Activated B cell treated with CpG ODN at 0.5 μM for 24 hours (primary cell): ENCODE measurements around the gene CRELD1. TPM values are rescaled to one million over a fixed set of nuclear protein-coding genes. Genes with fewer than 3 reads are reported as not detected.

Source experiments
- ATAC-seq: fragments of 200-7000 bp; cut with Tn5 transposase; one replicate; pipeline ENCODE4 v1.10.0; 2021; ENCODE audit warnings: low read depth, mild to moderate bottlenecking, moderate library complexity
- CTCF ChIA-PET: fragments of 350-600 bp; sonication (Branson Sonifier 250); formaldehyde crosslinking; loops from one replicate; lab custom pipeline; 2021; ENCODE audit warnings: antibody characterized with exemption; lab: Charles Lee
- POLR2A ChIA-PET: fragments of 350-600 bp; sonication (Branson Sonifier 250); formaldehyde crosslinking; loops from one replicate; lab custom pipeline; 2021; ENCODE audit warnings: antibody characterized with exemption; lab: Charles Lee
- DNase-seq: peaks from one replicate; pipeline ENCODE4 v3.0.0; 2022
- H3K27ac Mint-ChIP-seq: one replicate; pipeline ENCODE4 v1.8.0; 2020; ENCODE audit warnings: mixed read lengths
- H3K27me3 Mint-ChIP-seq: one replicate; pipeline ENCODE4 v1.8.0; 2021; ENCODE audit warnings: mixed read lengths
- H3K36me3 Mint-ChIP-seq: one replicate; pipeline ENCODE4 v1.8.0; 2021; ENCODE audit warnings: low read depth, mixed read lengths
- H3K4me1 Mint-ChIP-seq: one replicate; pipeline ENCODE4 v1.8.0; 2021; ENCODE audit warnings: mixed read lengths
- H3K4me3 Mint-ChIP-seq: one replicate; pipeline ENCODE4 v1.8.0; 2020; ENCODE audit warnings: mild to moderate bottlenecking, mixed read lengths
- H3K9me3 Mint-ChIP-seq: one replicate; pipeline ENCODE4 v1.8.0; 2020; ENCODE audit warnings: mixed read lengths
- intact Hi-C: fragments of 100-400 bp; cut with micrococcal nuclease; formaldehyde crosslinking; loops from one replicate; pipeline ENCODE4 v1.15.1; 2024
- total RNA-seq: library from RNA; stranded (reverse); gene quantifications from 2 replicates; pipeline ENCODE4 v1.2.3, GENCODE V29; 2022
- TF ChIP-seq, protein P1 (sequence below): fragments of 200-600 bp; IDR thresholded peaks from one replicate; pipeline ENCODE4 v1.8.0; 2022; ENCODE audit warnings: antibody characterized with exemption, mild to moderate bottlenecking

Gene CRELD1
- total RNA-seq, 1 donor from 2014 or later, result 30.5 TPM

DNA sequence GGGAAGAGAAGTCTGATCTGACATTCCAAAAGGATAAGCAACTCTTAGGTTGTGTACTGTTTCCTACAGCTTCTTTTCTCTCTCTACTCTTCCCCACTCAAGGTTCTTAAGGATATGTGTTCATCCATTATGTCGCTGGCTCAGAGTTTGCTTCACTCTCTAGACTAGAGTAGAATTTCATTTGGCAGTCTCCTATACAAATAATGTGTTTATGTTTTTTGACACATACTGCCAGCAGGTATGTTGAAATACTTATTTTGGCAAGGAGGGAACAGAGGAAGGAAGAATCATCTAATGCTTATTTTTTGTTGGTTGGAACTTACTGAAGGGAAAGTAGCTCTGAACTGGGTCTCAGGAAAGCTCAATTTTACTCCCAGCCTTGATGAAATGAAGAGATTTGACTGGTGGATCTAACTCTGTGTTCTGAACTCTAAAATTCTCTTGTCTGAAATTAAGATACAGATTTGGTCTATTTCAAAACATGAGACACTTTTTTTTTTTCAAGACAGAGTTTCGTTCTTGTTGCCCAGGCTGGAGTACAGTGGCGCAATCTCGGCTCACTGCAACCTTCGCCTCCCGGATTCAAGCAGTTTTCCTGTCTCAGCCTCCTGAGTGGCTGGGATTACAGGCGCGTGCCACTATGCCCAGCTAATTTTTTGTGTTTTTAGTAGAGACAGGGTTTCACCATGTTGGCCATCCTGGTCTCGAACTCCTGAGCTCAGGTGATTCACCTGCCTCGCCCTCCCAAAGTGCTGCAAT lies 60.6 kb downstream of the CRELD1 start:
- ChIA-PET POLR2A (no interaction called here), CTCF (no interaction called here)
- Mint-ChIP-seq H3K9me3 (no peaks in the 10 kb centered on the region), H3K36me3 (peaks cover 43% of the 10 kb centered on the region), H3K4me3 (no peak overlapping the region), H3K27ac (no peak overlapping the region), H3K4me1 (no peaks in the 10 kb centered on the region), H3K27me3 (no peaks in the 10 kb centered on the region)
- intact Hi-C loops, result no loop called here
- ATAC-seq (no peak), DNase-seq (no peak)
- TF ChIP-seq, protein P1, sequence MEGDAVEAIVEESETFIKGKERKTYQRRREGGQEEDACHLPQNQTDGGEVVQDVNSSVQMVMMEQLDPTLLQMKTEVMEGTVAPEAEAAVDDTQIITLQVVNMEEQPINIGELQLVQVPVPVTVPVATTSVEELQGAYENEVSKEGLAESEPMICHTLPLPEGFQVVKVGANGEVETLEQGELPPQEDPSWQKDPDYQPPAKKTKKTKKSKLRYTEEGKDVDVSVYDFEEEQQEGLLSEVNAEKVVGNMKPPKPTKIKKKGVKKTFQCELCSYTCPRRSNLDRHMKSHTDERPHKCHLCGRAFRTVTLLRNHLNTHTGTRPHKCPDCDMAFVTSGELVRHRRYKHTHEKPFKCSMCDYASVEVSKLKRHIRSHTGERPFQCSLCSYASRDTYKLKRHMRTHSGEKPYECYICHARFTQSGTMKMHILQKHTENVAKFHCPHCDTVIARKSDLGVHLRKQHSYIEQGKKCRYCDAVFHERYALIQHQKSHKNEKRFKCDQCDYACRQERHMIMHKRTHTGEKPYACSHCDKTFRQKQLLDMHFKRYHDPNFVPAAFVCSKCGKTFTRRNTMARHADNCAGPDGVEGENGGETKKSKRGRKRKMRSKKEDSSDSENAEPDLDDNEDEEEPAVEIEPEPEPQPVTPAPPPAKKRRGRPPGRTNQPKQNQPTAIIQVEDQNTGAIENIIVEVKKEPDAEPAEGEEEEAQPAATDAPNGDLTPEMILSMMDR, result no peak

Other genes starting within 250 kb of the CRELD1 start
- 0.20 TPM in 1 of 2 replicates, not detected in the other for gene CPNE9, start 230.0 kb upstream of the CRELD1 start, total RNA-seq
- 33.5 and 35.2 TPM in 2 replicates for gene BRPF1, start 202.1 kb upstream of the CRELD1 start, total RNA-seq
- gene OGG1, start 183.9 kb upstream of the CRELD1 start, total RNA-seq, result 43.5 and 60.7 TPM in 2 replicates
- gene CAMK1, start 163.9 kb upstream of the CRELD1 start, total RNA-seq, result 0.69 and 1.7 TPM in 2 replicates
- 43.8 and 44.7 TPM in 2 replicates for gene TADA3, start 141.4 kb upstream of the CRELD1 start, total RNA-seq
- 315 and 338 TPM in 2 replicates for gene ARPC4, start 140.8 kb upstream of the CRELD1 start, total RNA-seq
- 51.4 and 61.9 TPM in 2 replicates for gene TTLL3, start 123.6 kb upstream of the CRELD1 start, total RNA-seq
- gene RPUSD3, start 89.8 kb upstream of the CRELD1 start, total RNA-seq, result 49.5 and 55.7 TPM in 2 replicates
- not detected in 2 replicates for gene CIDEC, start 53.6 kb upstream of the CRELD1 start, total RNA-seq
- 30.9 and 32.1 TPM in 2 replicates for gene JAGN1, start 43.2 kb upstream of the CRELD1 start, total RNA-seq
- 0.66 and 0.82 TPM in 2 replicates for gene IL17RE, start 31.0 kb upstream of the CRELD1 start, total RNA-seq
- 0.11 and 0.29 TPM in 2 replicates for gene IL17RC, start 16.7 kb upstream of the CRELD1 start, total RNA-seq
- 4.2 and 4.3 TPM in 2 replicates for gene PRRT3, start 18.6 kb downstream of the CRELD1 start, total RNA-seq
- gene EMC3, start 53.0 kb downstream of the CRELD1 start, total RNA-seq, result 37.6 and 40.6 TPM in 2 replicates
- gene FANCD2, start 92.6 kb downstream of the CRELD1 start, total RNA-seq, result 26.8 and 31.4 TPM in 2 replicates
- gene FANCD2OS, start 174.4 kb downstream of the CRELD1 start, total RNA-seq, result not detected in 2 replicates
- 123 and 141 TPM in 2 replicates for gene BRK1, start 181.8 kb downstream of the CRELD1 start, total RNA-seq
- 91.0 and 105 TPM in 2 replicates for gene VHL, start 207.9 kb downstream of the CRELD1 start, total RNA-seq
- 8.6 and 8.8 TPM in 2 replicates for gene IRAK2, start 231.1 kb downstream of the CRELD1 start, total RNA-seq